CD4-positive, alpha-beta T cell (primary cell): Measurements from ENCODE around the gene ZNF385B. TPM values are rescaled to one million over a fixed set of nuclear protein-coding genes. Genes with fewer than 3 reads are reported as not detected.

Experiments used
- ATAC-seq: fragments of 200-7000 bp; cut with Tn5 transposase; one replicate; pipeline ENCODE4 v1.10.0; 2022; ENCODE audit warnings: mild to moderate bottlenecking; ENCODE audit not compliant: poor library complexity
- CTCF ChIA-PET: fragments of 350-600 bp; sonication (Branson Sonifier 250); formaldehyde crosslinking; loops from one replicate; lab custom pipeline; 2021; ENCODE audit warnings: antibody characterized with exemption, inconsistent platforms; lab: Charles Lee
- POLR2A ChIA-PET: fragments of 350-600 bp; sonication (Branson Sonifier 250); formaldehyde crosslinking; loops from one replicate; lab custom pipeline; 2021; ENCODE audit warnings: antibody characterized with exemption, inconsistent platforms; lab: Charles Lee
- DNase-seq, 14 experiments: peaks; one replicate each; pipeline ENCODE4 v3.0.0-alpha.2; 2013 to 2020; ENCODE audit warnings: mixed read lengths in 2 of 14
- H3K27ac ChIP-seq, 2 donors: one replicate each; pipeline versions ENCODE4 v1.5.1 to v1.7.0; 2013; ENCODE audit warnings: low read length in 2 of 2, low read depth in 1 of 2, mild to moderate bottlenecking in 1 of 2
- H3K27me3 ChIP-seq, 2 experiments: 1 replicate in 1 of 2; 2 replicates in 1 of 2; pipeline versions ENCODE4 v1.6.1 to v1.7.0; 2013; ENCODE audit warnings: low read length in 2 of 2, control low read depth in 1 of 2, mild to moderate bottlenecking in 1 of 2, moderate library complexity in 1 of 2; ENCODE audit not compliant: insufficient read depth in 2 of 2, control insufficient read depth in 1 of 2
- H3K36me3 ChIP-seq: one replicate; pipeline ENCODE4 v1.6.1; 2013; ENCODE audit warnings: low read length, control low read depth; ENCODE audit not compliant: insufficient read depth
- H3K4me1 ChIP-seq: one replicate; pipeline ENCODE4 v1.6.1; 2013; ENCODE audit warnings: low read length, control low read depth; ENCODE audit not compliant: insufficient read depth
- H3K4me3 ChIP-seq: one replicate; pipeline ENCODE4 v1.5.1; 2013; ENCODE audit warnings: mild to moderate bottlenecking, low read length, moderate library complexity
- H3K9me3 ChIP-seq, 2 experiments: 1 replicate in 1 of 2; 2 replicates in 1 of 2; pipeline versions ENCODE4 v1.6.1 to v1.7.0; 2013; ENCODE audit warnings: low read length in 2 of 2, mild to moderate bottlenecking in 2 of 2, control low read depth in 1 of 2, moderate library complexity in 1 of 2; ENCODE audit not compliant: control insufficient read depth in 1 of 2, insufficient read depth in 1 of 2
- H3K27ac Mint-ChIP-seq: one replicate; pipeline ENCODE4 v1.8.0; 2020; ENCODE audit warnings: mixed read lengths
- H3K27me3 Mint-ChIP-seq: one replicate; pipeline ENCODE4 v1.8.0; 2021; ENCODE audit warnings: mixed read lengths
- H3K36me3 Mint-ChIP-seq: one replicate; pipeline ENCODE4 v1.8.0; 2021; ENCODE audit warnings: low read depth, mixed read lengths
- H3K4me1 Mint-ChIP-seq: one replicate; pipeline ENCODE4 v1.8.0; 2021; ENCODE audit warnings: low read depth, mixed read lengths
- H3K4me3 Mint-ChIP-seq: one replicate; pipeline ENCODE4 v1.8.0; 2020; ENCODE audit warnings: mild to moderate bottlenecking, mixed read lengths
- H3K9me3 Mint-ChIP-seq: one replicate; pipeline ENCODE4 v1.8.0; 2020; ENCODE audit warnings: mixed read lengths
- CTCF ChIP-seq: fragments of 200-600 bp; IDR thresholded peaks from one replicate; pipeline ENCODE4 v1.8.0; 2022; ENCODE audit warnings: antibody characterized with exemption, mild to moderate bottlenecking
- intact Hi-C, 2 experiments: fragments of 100-400 bp; cut with DNase I in 1 of 2; cut with micrococcal nuclease in 1 of 2; formaldehyde crosslinking; loops; one replicate each; pipeline versions ENCODE4 v1.15.1 to v1.9.0; 2023 to 2025; cut with DNase I, micrococcal nuclease
- total RNA-seq, 174 experiments: library from RNA in 2 of 174; stranded (reverse) in 2 of 174; gene quantifications; one replicate each; pipeline ENCODE4 v1.2.3 and lab custom pipeline; 2021 to 2026

ZNF385B gene
- total RNA-seq, 2 experiments from 2014 or later, result not detected

GRCh38 chr2:179417436-179417949 lies 443.9 kb downstream of the ZNF385B start:
- Mint-ChIP-seq H3K27ac (no peak overlapping the region), H3K9me3 (no peaks in the 10 kb centered on the region), H3K4me3 (no peak overlapping the region), H3K4me1 (no peaks in the 10 kb centered on the region), H3K27me3 (no peaks in the 10 kb centered on the region), H3K36me3 (no peaks in the 10 kb centered on the region)
- ChIA-PET CTCF (interaction anchor here (1.2 kb wide), 1 partner anchor 12 kb away, joined by 3 read pairs; no protein-coding TSS in a partner anchor), POLR2A (no interaction called here)
- H3K9me3 ChIP-seq, result peaks cover 0 to 4% of the 10 kb centered on the region in 2 experiments
- H3K27me3 ChIP-seq, result no peaks in the 10 kb centered on the region
- intact Hi-C loops, result no loop called here
- H3K27ac ChIP-seq, result no peak overlapping the region
- DNase-seq, result no peak
- no peaks in the 10 kb centered on the region for H3K4me1 ChIP-seq
- no peak overlapping the region for H3K4me3 ChIP-seq
- no peaks in the 10 kb centered on the region for H3K36me3 ChIP-seq
- no peak for TF ChIP-seq CTCF
- no peak for ATAC-seq

GRCh38 chr2:179412112-179412511 lies 449.3 kb downstream of the ZNF385B start:
- intact Hi-C loops, result no loop called here
- H3K36me3 Mint-ChIP-seq, result no peaks in the 10 kb centered on the region
- DNase-seq, result no peak
- H3K27me3 Mint-ChIP-seq, result peaks cover 25% of the 10 kb centered on the region
- Histone ChIP-seq H3K27ac (no peak overlapping the region), H3K27me3 (no peaks in the 10 kb centered on the region), H3K9me3 (peaks cover 0 to 4% of the 10 kb centered on the region in 2 experiments), H3K4me1 (no peaks in the 10 kb centered on the region), H3K4me3 (no peak overlapping the region), H3K36me3 (no peaks in the 10 kb centered on the region)
- H3K4me1 Mint-ChIP-seq, result no peaks in the 10 kb centered on the region
- ATAC-seq, result no peak
- ChIA-PET CTCF (no interaction called here), POLR2A (no interaction called here)
- no peak overlapping the region for H3K27ac Mint-ChIP-seq
- no peak overlapping the region for H3K4me3 Mint-ChIP-seq
- no peak for TF ChIP-seq CTCF
- no peaks in the 10 kb centered on the region for H3K9me3 Mint-ChIP-seq

GRCh38 chr2:179410552-179411356 lies 450.7 kb downstream of the ZNF385B start:
- Mint-ChIP-seq H3K36me3 (no peaks in the 10 kb centered on the region), H3K27ac (no peak overlapping the region), H3K9me3 (no peaks in the 10 kb centered on the region), H3K4me1 (no peaks in the 10 kb centered on the region), H3K27me3 (peaks cover 31% of the 10 kb centered on the region), H3K4me3 (no peak overlapping the region)
- ATAC-seq (no peak), DNase-seq (peak in 4 of 14 experiments; percentile 8 to 46 (median 27))
- CTCF ChIA-PET, result interaction anchor here (1.1 kb wide), 1 partner anchor 10 kb away, joined by 3 read pairs; no protein-coding TSS in a partner anchor
- Histone ChIP-seq H3K27ac (no peak overlapping the region), H3K27me3 (no peaks in the 10 kb centered on the region), H3K36me3 (no peaks in the 10 kb centered on the region), H3K9me3 (no peaks in the 10 kb centered on the region), H3K4me1 (no peaks in the 10 kb centered on the region), H3K4me3 (no peak overlapping the region)
- POLR2A ChIA-PET, result no interaction called here
- peak; percentile 46 for TF ChIP-seq CTCF
- intact Hi-C loops, result no loop called here
